ENCODE measurements around the gene ZNF761.

GRCh38 chr19:53389978-53390377 is 41.8 kb upstream of the ZNF761 start:
- TF ChIP-seq EZH2phosphoT487 (conservative IDR thresholded peaks at IDR 0.05; ENCODE audit: low read length) (no peak), CTCF (IDR thresholded peaks at IDR 0.05; ENCODE audit: insufficient read depth, low read length, poor library complexity, severe bottlenecking) (no peak)

Measured in SU-DHL-6 (cell line).